Measurements from ENCODE around the gene CALD1. TPM values are rescaled to one million over a fixed set of nuclear protein-coding genes. Genes with fewer than 3 reads are reported as not detected.

CALD1 gene
- total and polyA plus RNA-seq, 8 donors, result 146 to 1,007 (median 302) TPM

GRCh38 chr7:134813663-134814396 lies 34.4 kb downstream of the CALD1 start:
- Histone ChIP-seq H3K36me3 (no peaks in the 10 kb centered on the region), H3K4me3 (no peak overlapping the region), H3K4me1 (peaks cover 5 to 70% (median 26%) of the 10 kb centered on the region in 4 donors), H3K27me3 (no peaks in the 10 kb centered on the region), H3K27ac (peak overlapping the region in 4 of 5 donors; percentile 59 to 71 (median 63)), H3K9me3 (no peaks in the 10 kb centered on the region)
- TF ChIP-seq POLR2A (IDR thresholded peaks at IDR 0.05) (no peak), POLR2AphosphoS5 (IDR thresholded peaks at IDR 0.05) (peak in 2 of 3 donors; percentile 13 to 77)
- intact Hi-C loops (cut with DNase I; ENCODE audit: low total_unique reads), result no loop called here
- 67 to 79% (median 76%) methylated on average over 6 of the region's 6 CpGs for WGBS, 5 donors
- DNase-seq, result peak in 1 of 2 donors; percentile 57

- Histone ChIP-seq H3K36me3 (no peaks in the 10 kb centered on the region), H3K27me3 (no peaks in the 10 kb centered on the region), H3K4me3 (no peak overlapping the region), H3K27ac (peak overlapping the region in 4 of 5 donors; percentile 59 to 71 (median 63)), H3K4me1 (peaks cover 5 to 62% (median 22%) of the 10 kb centered on the region in 4 donors), H3K9me3 (no peaks in the 10 kb centered on the region)
- no peak for DNase-seq
- 81 to 95% (median 93%) methylated on average over 4 of the region's 4 CpGs for WGBS, 5 donors
- intact Hi-C loops (cut with DNase I; ENCODE audit: low total_unique reads), result no loop called here
- TF ChIP-seq EP300 (IDR thresholded peaks at IDR 0.05) (no peak), POLR2AphosphoS5 (IDR thresholded peaks at IDR 0.05) (no peak), POLR2A (IDR thresholded peaks at IDR 0.05) (no peak), CTCF (IDR thresholded peaks at IDR 0.05) (no peak)
Measured at GRCh38 chr7:134814730-134815364, 35.4 kb downstream of the CALD1 start.

GRCh38 chr7:134818613-134819345 lies 39.3 kb downstream of the CALD1 start:
- H3K9me3 ChIP-seq, result no peaks in the 10 kb centered on the region
- no peak overlapping the region for H3K4me3 ChIP-seq
- H3K27ac ChIP-seq, result peak overlapping the region in 1 of 5 donors; percentile 79
- no peak for TF ChIP-seq POLR2AphosphoS5 (IDR thresholded peaks at IDR 0.05)
- no peak for TF ChIP-seq CTCF (IDR thresholded peaks at IDR 0.05)
- no peak for TF ChIP-seq EP300 (IDR thresholded peaks at IDR 0.05)
- TF ChIP-seq POLR2A (IDR thresholded peaks at IDR 0.05), result no peak
- no peaks in the 10 kb centered on the region for H3K36me3 ChIP-seq
- DNase-seq, result no peak
- H3K4me1 ChIP-seq, result peaks cover 0 to 23% (median 3%) of the 10 kb centered on the region in 4 donors
- intact Hi-C loops (cut with DNase I; ENCODE audit: low total_unique reads), result no loop called here
- no peaks in the 10 kb centered on the region for H3K27me3 ChIP-seq
- 89 to 96% (median 93%) methylated on average over 9 of the region's 9 CpGs for WGBS, 5 donors

- no peaks in the 10 kb centered on the region for H3K27me3 ChIP-seq
- WGBS, 5 donors, result 84 to 91% (median 84%) methylated on average over 4 of the region's 4 CpGs
- peaks cover 0 to 26% (median 5%) of the 10 kb centered on the region in 4 donors for H3K4me1 ChIP-seq
- intact Hi-C loops (cut with DNase I; ENCODE audit: low total_unique reads), result no loop called here
- DNase-seq, result no peak
- H3K36me3 ChIP-seq, result no peaks in the 10 kb centered on the region
- no peak for TF ChIP-seq POLR2AphosphoS5 (IDR thresholded peaks at IDR 0.05)
- TF ChIP-seq EP300 (IDR thresholded peaks at IDR 0.05), result no peak
- TF ChIP-seq POLR2A (IDR thresholded peaks at IDR 0.05), result no peak
- TF ChIP-seq CTCF (IDR thresholded peaks at IDR 0.05), result no peak
- H3K27ac ChIP-seq, result peak overlapping the region in 3 of 5 donors; percentile 3 to 79 (median 44)
- H3K9me3 ChIP-seq, result no peaks in the 10 kb centered on the region
- H3K4me3 ChIP-seq, result no peak overlapping the region
Measured at GRCh38 chr7:134819401-134819800, 40.0 kb downstream of the CALD1 start.

Measured in stomach (tissue), 9 donors.